SK-N-SH (cell line): ENCODE data around the gene SOWAHA. TPM values are rescaled to one million over a fixed set of nuclear protein-coding genes. Genes with fewer than 3 reads are reported as not detected.

Source experiments
- CTCF ChIA-PET: fragments of 300-600, 350-600 bp; formaldehyde crosslinking; extraction: SDS; loops from one replicate; lab custom pipeline; 2021; lab: Yijun Ruan, JAX
- POLR2A ChIA-PET: fragments of 350-600 bp; sonication (Branson Sonifier 250); formaldehyde crosslinking; extraction: SDS; loops from one replicate; lab custom pipeline; 2020; ENCODE audit warnings: antibody characterized with exemption, inconsistent platforms; lab: Yijun Ruan, JAX
- DNase-seq: peaks from one replicate; pipeline ENCODE4 v3.0.0; 2012
- H2AFZ ChIP-seq: fragments of 200-600 bp; sonication (generic); 2 replicates; pipeline ENCODE4 v1.8.1; 2016; ENCODE audit warnings: antibody characterized with exemption, mild to moderate bottlenecking, low read depth
- H3F3A ChIP-seq: fragments of 200-600 bp; sonication (generic); replicated peaks from 2 replicates; pipeline ENCODE3; 2016; ENCODE audit warnings: antibody characterized with exemption, mild to moderate bottlenecking; ENCODE audit not compliant: insufficient read depth
- H3K27ac ChIP-seq, 2 experiments: fragments of 200-500 bp in 1 of 2; fragments of 200-600 bp in 1 of 2; sonication (Bioruptor generic) in 1 of 2; sonication (generic), shearing (Covaris generic) in 1 of 2; 2 replicates each; pipeline versions ENCODE4 v1.5.1 to v1.6.1; 2014 to 2016; ENCODE audit warnings: low read depth in 2 of 2, inconsistent platforms in 1 of 2, low read length in 1 of 2, mild to moderate bottlenecking in 1 of 2, mixed read lengths in 1 of 2
- H3K27me3 ChIP-seq: fragments of 200-600 bp; sonication (generic), shearing (Covaris generic); 2 replicates; pipeline ENCODE4 v1.6.1; 2016; ENCODE audit warnings: mixed run types; ENCODE audit not compliant: insufficient read depth
- H3K36me3 ChIP-seq, 2 experiments: fragments of 200-500 bp in 1 of 2; fragments of 200-600 bp in 1 of 2; sonication (Bioruptor generic) in 1 of 2; sonication (generic) in 1 of 2; replicated peaks in 1 of 2; 2 replicates each; pipeline versions ENCODE3 to v1.5.1; 2014 to 2016; ENCODE audit warnings: low read length in 1 of 2, mild to moderate bottlenecking in 1 of 2; ENCODE audit not compliant: insufficient read depth in 2 of 2, control insufficient read depth in 1 of 2
- H3K4me1 ChIP-seq, 2 experiments: fragments of 200-500 bp in 1 of 2; fragments of 200-600 bp in 1 of 2; sonication (Bioruptor generic) in 1 of 2; sonication (generic), shearing (Covaris generic) in 1 of 2; 2 replicates each; pipeline versions ENCODE4 v1.5.1 to v1.6.1; 2014 to 2016; ENCODE audit warnings: low read depth in 1 of 2, low read length in 1 of 2, mixed run types in 1 of 2; ENCODE audit not compliant: insufficient read depth in 2 of 2, control insufficient read depth in 1 of 2
- H3K4me2 ChIP-seq: fragments of 200-600 bp; sonication (generic), shearing (Covaris generic); 2 replicates; pipeline ENCODE4 v1.6.1; 2017; ENCODE audit warnings: mixed run types
- H3K4me3 ChIP-seq, 2 experiments: fragments of 200-500 bp in 1 of 2; fragments of 200-600 bp in 1 of 2; sonication (Bioruptor generic) in 1 of 2; sonication (generic), shearing (Covaris generic) in 1 of 2; 2 replicates each; pipeline versions ENCODE4 v1.5.1 to v1.8.1; 2014 to 2016; ENCODE audit warnings: low read depth in 2 of 2, inconsistent platforms in 1 of 2, low read length in 1 of 2, mild to moderate bottlenecking in 1 of 2, mixed read lengths in 1 of 2, moderate library complexity in 1 of 2
- H3K79me2 ChIP-seq: fragments of 200-600 bp; sonication (generic); 2 replicates; pipeline ENCODE4 v1.8.1; 2017; ENCODE audit warnings: mild to moderate bottlenecking; ENCODE audit not compliant: insufficient read depth
- H3K9ac ChIP-seq: fragments of 200-600 bp; sonication (generic); 2 replicates; pipeline ENCODE4 v1.6.1; 2017; ENCODE audit warnings: mixed run types
- H3K9me2 ChIP-seq: fragments of 200-600 bp; sonication (generic); 2 replicates; pipeline ENCODE4 v1.6.1; 2017; ENCODE audit warnings: mixed run types
- H3K9me3 ChIP-seq: fragments of 200-600 bp; sonication (generic); 2 replicates; pipeline ENCODE4 v1.6.1; 2017; ENCODE audit warnings: mixed run types, mild to moderate bottlenecking, moderate library complexity
- H4K20me1 ChIP-seq: fragments of 200-600 bp; sonication (generic); 2 replicates; pipeline ENCODE4 v1.6.1; 2017; ENCODE audit warnings: mild to moderate bottlenecking, mixed run types; ENCODE audit not compliant: insufficient read depth
- CTCF ChIP-seq: fragments of 200-600 bp; sonication (generic); IDR thresholded peaks from 2 replicates; pipeline ENCODE4 v1.6.1; 2017; ENCODE audit warnings: antibody characterized with exemption, mild to moderate bottlenecking, moderate library complexity
- EZH2phosphoT487 ChIP-seq: fragments of 200-600 bp; sonication (generic); IDR thresholded peaks from 2 replicates; pipeline ENCODE4 v1.6.1; 2017; ENCODE audit warnings: low read depth, mixed run types, mild to moderate bottlenecking, antibody characterized with exemption, moderate library complexity, borderline replicate concordance
- FOXM1 ChIP-seq: IDR thresholded peaks from 2 replicates; pipeline ENCODE4 v1.4.0; 2012; ENCODE audit warnings: low read depth, mild to moderate bottlenecking
- IRF3 ChIP-seq: fragments of 150-350 bp; IDR thresholded peaks from 2 replicates; pipeline ENCODE4 v1.6.1; 2016; ENCODE audit warnings: mild to moderate bottlenecking, low read depth, low read length
- MEF2A ChIP-seq: IDR thresholded peaks from 2 replicates; pipeline ENCODE4 v1.4.0; 2012; ENCODE audit warnings: low read depth, borderline replicate concordance
- PBX3 ChIP-seq: IDR thresholded peaks from 2 replicates; pipeline ENCODE4; 2012
- POLR2AphosphoS5 ChIP-seq: IDR thresholded peaks from 2 replicates; pipeline ENCODE4 v1.6.1; 2012; ENCODE audit warnings: low read depth, low read length
- REST ChIP-seq: IDR thresholded peaks from 2 replicates; pipeline ENCODE4 v1.6.1; 2012; ENCODE audit warnings: mild to moderate bottlenecking, low read depth, low read length, moderate library complexity
- RFX5 ChIP-seq: IDR thresholded peaks from 2 replicates; pipeline ENCODE4 v1.6.1; 2012; ENCODE audit warnings: mild to moderate bottlenecking, improper control_type of control experiment, low read length
- SIN3A ChIP-seq: IDR thresholded peaks from 2 replicates; pipeline ENCODE4 v1.6.1; 2012; ENCODE audit warnings: low read depth, mild to moderate bottlenecking, low read length, moderate library complexity, borderline replicate concordance
- TAF1 ChIP-seq: IDR thresholded peaks from 2 replicates; pipeline ENCODE4 v1.6.1; 2012; ENCODE audit warnings: low read depth, mild to moderate bottlenecking, low read length, moderate library complexity, borderline replicate concordance
- TEAD4 ChIP-seq: IDR thresholded peaks from 2 replicates; pipeline ENCODE4 v1.4.0; 2012; ENCODE audit warnings: mild to moderate bottlenecking, borderline replicate concordance; ENCODE audit not compliant: insufficient read depth
- USF1 ChIP-seq: IDR thresholded peaks from 2 replicates; pipeline ENCODE4 v1.4.0; 2012; ENCODE audit warnings: low read depth, borderline replicate concordance
- USF2 ChIP-seq: fragments of 150-350 bp; IDR thresholded peaks from 2 replicates; pipeline ENCODE4 v1.6.1; 2017; ENCODE audit warnings: antibody characterized with exemption, low read length, low read depth, borderline replicate concordance
- ZBTB33 ChIP-seq: IDR thresholded peaks from 2 replicates; pipeline ENCODE4 v1.4.0; 2012; ENCODE audit warnings: low read depth, borderline replicate concordance
- WGBS: methylation state at CpG from one replicate; pipeline ENCODE4 v1.1.6; 2017; ENCODE audit warnings: low lambda C conversion rate; 5-methylcytosine and 5-hydroxymethylcytosine counted together
- polyA plus RNA-seq, 3 experiments: library from polyadenylated mRNA; depleted of rRNA; stranded (reverse); fragments of >200 nt; gene quantifications; 2 replicates each; pipeline ENCODE4 v1.2.3, GENCODE V29; 2012

Gene SOWAHA
- polyA plus RNA-seq, 1 of the 3 experiments (the other 2 are of a cell fraction): 0.30 TPM

- no peak for TF ChIP-seq CTCF
- no peak for TF ChIP-seq USF1
Observed at GRCh38 chr5:132832612-132833011, 19.5 kb downstream of the SOWAHA start (continued).

GRCh38 chr5:132834057-132834456, 21.0 kb downstream of the SOWAHA start:
- Histone ChIP-seq H3K36me3 (no peaks in the 10 kb centered on the region), H3K4me1 (peaks cover 0 to 5% of the 10 kb centered on the region in 2 experiments; a peak in 1 of 4 replicates), H3F3A (no peaks in the 10 kb centered on the region), H3K79me2 (no peaks in the 10 kb centered on the region), H4K20me1 (no peaks in the 10 kb centered on the region), H2AFZ (no peak overlapping the region), H3K9me2 (no peaks in the 10 kb centered on the region), H3K9me3 (no peaks in the 10 kb centered on the region), H3K4me2 (no peak overlapping the region), H3K27ac (no peak overlapping the region), H3K4me3 (no peak overlapping the region), H3K9ac (no peak overlapping the region), H3K27me3 (no peaks in the 10 kb centered on the region)
- DNase-seq: no peak
- WGBS: 94% methylated on average over 3 of the region's 3 CpGs
- CTCF ChIA-PET: interaction anchor here (0.8 to 8.7 kb wide), 2 partner anchors 15 to 27 kb away, joined by 3 to 105 read pairs; no protein-coding TSS in a partner anchor
- POLR2A ChIA-PET: interaction anchor here (1.0 kb wide), 1 partner anchor 32 kb away, joined by 3 read pairs; the partner anchor contains the start of genes GDF9 and UQCRQ
- TF ChIP-seq REST (no peak), CTCF (no peak), TAF1 (no peak), SIN3A (no peak), POLR2AphosphoS5 (no peak), FOXM1 (no peak), RFX5 (no peak), ZBTB33 (no peak), IRF3 (no peak), EZH2phosphoT487 (no peak), MEF2A (no peak), PBX3 (no peak), TEAD4 (no peak), USF2 (no peak)
